ENCODE measurements around the gene PDZK1IP1. TPM values are rescaled to one million over a fixed set of nuclear protein-coding genes. Genes with fewer than 3 reads are reported as not detected.

Gene PDZK1IP1
- total and polyA plus RNA-seq, 2 of the 13 experiments (the other 11 are each of a cell fraction or from before 2014, with no cell fraction given): 0.24 to 1.6 TPM

DNA sequence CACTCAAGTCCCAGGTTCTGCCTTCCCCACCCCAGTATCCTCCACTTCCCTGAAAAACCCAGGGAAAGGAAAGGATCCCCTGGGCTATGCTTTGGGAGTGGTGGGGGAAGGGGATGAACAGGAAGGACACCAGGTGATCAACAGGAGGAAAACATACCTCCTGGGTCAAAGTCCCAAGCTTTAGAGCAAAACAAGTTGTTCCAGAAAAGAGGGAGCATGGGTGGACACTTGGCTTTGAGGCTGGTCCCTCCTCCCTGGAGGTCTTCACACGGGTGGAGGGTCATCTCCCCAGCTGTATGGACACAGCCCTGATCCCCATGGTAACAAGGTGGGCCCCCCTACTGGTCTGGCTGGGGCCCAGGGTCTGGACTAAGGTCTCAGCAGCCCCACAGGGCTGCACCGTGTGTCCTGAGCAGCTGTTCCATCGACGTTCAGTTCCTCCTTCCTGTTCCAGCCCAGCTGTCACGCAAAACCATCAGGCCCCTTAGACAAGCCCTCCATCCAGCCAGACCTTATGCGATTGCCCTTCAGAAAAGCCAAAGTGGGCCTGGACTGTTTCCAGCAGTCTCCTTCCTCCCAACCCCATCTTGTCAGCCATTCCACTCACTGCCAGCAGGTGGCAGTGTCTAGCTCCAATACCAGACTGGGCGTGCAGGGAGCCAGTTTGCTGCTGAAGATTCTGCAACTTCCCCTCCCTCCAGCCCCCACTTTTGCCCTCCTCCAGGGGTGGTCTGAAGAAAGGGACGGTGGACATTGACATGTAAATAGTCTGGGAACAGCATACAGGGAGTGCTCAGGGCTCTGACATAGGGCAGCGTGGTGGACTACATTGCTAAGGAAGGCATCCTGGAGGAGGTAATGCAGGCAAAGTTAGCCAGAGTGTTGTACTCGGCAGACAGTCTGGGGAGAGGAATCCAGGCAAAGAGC, 2.9 kb upstream of the PDZK1IP1 start (continued):
- TF ChIP-seq RORA (CRISPR knock-in tag; IDR thresholded peaks at IDR 0.05) (no peak), ZNF792 (CRISPR knock-in tag; IDR thresholded peaks at IDR 0.05) (peak; percentile 63; the same call in 1 of the 2 replicates), ESRRA (CRISPR knock-in tag; IDR thresholded peaks at IDR 0.05; ENCODE audit: low read depth) (no peak), SUZ12 (IDR thresholded peaks at IDR 0.05; ENCODE audit: low read depth, low read length) (no peak), MZF1 (CRISPR knock-in tag; IDR thresholded peaks at IDR 0.05; ENCODE audit: borderline replicate concordance) (no peak), ZNF558 (CRISPR knock-in tag; IDR thresholded peaks at IDR 0.05; ENCODE audit: borderline replicate concordance) (no peak), ZNF451 (CRISPR knock-in tag; IDR thresholded peaks at IDR 0.05) (peak; percentile 64), U2AF1 (optimal IDR thresholded peaks at IDR 0.05; ENCODE audit: low read depth, low read length) (no peak), ZSCAN22 (CRISPR knock-in tag; IDR thresholded peaks at IDR 0.05) (no peak), ZNF615 (CRISPR knock-in tag; IDR thresholded peaks at IDR 0.05; ENCODE audit: borderline replicate concordance) (no peak), NR1H2 (CRISPR knock-in tag; IDR thresholded peaks at IDR 0.05; ENCODE audit: borderline replicate concordance, low read depth) (no peak), SYNCRIP (IDR thresholded peaks at IDR 0.05; ENCODE audit: insufficient read depth, low read depth, low read length) (no peak)
- TF ChIP-seq, protein P1, sequence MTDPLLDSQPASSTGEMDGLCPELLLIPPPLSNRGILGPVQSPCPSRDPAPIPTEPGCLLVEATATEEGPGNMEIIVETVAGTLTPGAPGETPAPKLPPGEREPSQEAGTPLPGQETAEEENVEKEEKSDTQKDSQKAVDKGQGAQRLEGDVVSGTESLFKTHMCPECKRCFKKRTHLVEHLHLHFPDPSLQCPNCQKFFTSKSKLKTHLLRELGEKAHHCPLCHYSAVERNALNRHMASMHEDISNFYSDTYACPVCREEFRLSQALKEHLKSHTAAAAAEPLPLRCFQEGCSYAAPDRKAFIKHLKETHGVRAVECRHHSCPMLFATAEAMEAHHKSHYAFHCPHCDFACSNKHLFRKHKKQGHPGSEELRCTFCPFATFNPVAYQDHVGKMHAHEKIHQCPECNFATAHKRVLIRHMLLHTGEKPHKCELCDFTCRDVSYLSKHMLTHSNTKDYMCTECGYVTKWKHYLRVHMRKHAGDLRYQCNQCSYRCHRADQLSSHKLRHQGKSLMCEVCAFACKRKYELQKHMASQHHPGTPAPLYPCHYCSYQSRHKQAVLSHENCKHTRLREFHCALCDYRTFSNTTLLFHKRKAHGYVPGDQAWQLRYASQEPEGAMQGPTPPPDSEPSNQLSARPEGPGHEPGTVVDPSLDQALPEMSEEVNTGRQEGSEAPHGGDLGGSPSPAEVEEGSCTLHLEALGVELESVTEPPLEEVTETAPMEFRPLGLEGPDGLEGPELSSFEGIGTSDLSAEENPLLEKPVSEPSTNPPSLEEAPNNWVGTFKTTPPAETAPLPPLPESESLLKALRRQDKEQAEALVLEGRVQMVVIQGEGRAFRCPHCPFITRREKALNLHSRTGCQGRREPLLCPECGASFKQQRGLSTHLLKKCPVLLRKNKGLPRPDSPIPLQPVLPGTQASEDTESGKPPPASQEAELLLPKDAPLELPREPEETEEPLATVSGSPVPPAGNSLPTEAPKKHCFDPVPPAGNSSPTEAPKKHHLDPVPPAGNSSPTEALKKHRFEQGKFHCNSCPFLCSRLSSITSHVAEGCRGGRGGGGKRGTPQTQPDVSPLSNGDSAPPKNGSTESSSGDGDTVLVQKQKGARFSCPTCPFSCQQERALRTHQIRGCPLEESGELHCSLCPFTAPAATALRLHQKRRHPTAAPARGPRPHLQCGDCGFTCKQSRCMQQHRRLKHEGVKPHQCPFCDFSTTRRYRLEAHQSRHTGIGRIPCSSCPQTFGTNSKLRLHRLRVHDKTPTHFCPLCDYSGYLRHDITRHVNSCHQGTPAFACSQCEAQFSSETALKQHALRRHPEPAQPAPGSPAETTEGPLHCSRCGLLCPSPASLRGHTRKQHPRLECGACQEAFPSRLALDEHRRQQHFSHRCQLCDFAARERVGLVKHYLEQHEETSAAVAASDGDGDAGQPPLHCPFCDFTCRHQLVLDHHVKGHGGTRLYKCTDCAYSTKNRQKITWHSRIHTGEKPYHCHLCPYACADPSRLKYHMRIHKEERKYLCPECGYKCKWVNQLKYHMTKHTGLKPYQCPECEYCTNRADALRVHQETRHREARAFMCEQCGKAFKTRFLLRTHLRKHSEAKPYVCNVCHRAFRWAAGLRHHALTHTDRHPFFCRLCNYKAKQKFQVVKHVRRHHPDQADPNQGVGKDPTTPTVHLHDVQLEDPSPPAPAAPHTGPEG (CRISPR knock-in tag; IDR thresholded peaks at IDR 0.05): no peak; the same call in 1 of the 2 replicates
- TF ChIP-seq, protein P2, sequence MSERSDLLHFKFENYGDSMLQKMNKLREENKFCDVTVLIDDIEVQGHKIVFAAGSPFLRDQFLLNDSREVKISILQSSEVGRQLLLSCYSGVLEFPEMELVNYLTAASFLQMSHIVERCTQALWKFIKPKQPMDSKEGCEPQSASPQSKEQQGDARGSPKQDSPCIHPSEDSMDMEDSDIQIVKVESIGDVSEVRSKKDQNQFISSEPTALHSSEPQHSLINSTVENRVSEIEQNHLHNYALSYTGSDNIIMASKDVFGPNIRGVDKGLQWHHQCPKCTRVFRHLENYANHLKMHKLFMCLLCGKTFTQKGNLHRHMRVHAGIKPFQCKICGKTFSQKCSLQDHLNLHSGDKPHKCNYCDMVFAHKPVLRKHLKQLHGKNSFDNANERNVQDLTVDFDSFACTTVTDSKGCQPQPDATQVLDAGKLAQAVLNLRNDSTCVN (CRISPR knock-in tag; IDR thresholded peaks at IDR 0.05; ENCODE audit: borderline replicate concordance): peak; percentile 24; the same call in 1 of the 2 replicates
- TF ChIP-seq, protein P3, sequence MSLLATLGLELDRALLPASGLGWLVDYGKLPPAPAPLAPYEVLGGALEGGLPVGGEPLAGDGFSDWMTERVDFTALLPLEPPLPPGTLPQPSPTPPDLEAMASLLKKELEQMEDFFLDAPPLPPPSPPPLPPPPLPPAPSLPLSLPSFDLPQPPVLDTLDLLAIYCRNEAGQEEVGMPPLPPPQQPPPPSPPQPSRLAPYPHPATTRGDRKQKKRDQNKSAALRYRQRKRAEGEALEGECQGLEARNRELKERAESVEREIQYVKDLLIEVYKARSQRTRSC (CRISPR knock-in tag; IDR thresholded peaks at IDR 0.05; ENCODE audit: low read depth): no peak

Measured in HepG2 (cell line).